Stimulated activated naive CD4-positive, alpha-beta T cell treated with Interleukin-2 at 50 U/mL for 16 hours (primary cell): ENCODE data around the gene MLXIP.

Experiments used
- DNase-seq: peaks from one replicate; lab custom pipeline; 2025; lab: John Stamatoyannopoulos, UW

MLXIP gene

GRCh38 chr12:122126713-122127597 lies 48.4 kb downstream of the MLXIP start:
- no peak for DNase-seq

GRCh38 chr12:122127839-122128238 lies 49.3 kb downstream of the MLXIP start:
- no peak for DNase-seq

GRCh38 chr12:122128481-122128880 lies 49.9 kb downstream of the MLXIP start:
- no peak for DNase-seq

- no peak for DNase-seq
These were observed 50.6 kb downstream of the MLXIP start for GRCh38 chr12:122129131-122129530.

DNA sequence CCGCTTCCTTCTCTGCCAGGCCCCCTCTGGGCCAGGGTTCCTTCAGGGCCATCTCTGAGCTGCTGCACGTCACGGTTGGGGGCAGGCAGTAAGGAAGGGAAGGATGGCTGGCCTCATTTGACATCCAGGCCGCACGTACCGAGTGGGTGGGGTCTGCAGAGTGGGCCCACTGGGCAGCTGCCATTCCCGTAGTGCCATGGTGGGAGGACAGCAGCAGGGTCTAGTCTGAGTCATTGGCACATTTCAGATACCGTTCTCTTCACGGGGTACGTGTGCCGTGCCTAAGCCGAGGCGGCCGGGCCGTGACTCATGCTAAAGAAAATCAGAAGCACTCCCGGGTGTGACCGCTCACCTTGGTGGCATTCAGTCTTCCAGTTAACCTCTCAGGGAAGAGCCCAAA lies 51.6 kb downstream of the MLXIP start:
- no peak for DNase-seq

GRCh38 chr12:122133192-122133950 lies 54.8 kb downstream of the MLXIP start:
- DNase-seq = no peak

GRCh38 chr12:122135437-122136031 lies 57.0 kb downstream of the MLXIP start:
- no peak for DNase-seq

- DNase-seq = no peak
These were observed 58.7 kb downstream of the MLXIP start for GRCh38 chr12:122137229-122137628.

GRCh38 chr12:122137681-122138080 lies 59.1 kb downstream of the MLXIP start:
- DNase-seq = no peak

DNA sequence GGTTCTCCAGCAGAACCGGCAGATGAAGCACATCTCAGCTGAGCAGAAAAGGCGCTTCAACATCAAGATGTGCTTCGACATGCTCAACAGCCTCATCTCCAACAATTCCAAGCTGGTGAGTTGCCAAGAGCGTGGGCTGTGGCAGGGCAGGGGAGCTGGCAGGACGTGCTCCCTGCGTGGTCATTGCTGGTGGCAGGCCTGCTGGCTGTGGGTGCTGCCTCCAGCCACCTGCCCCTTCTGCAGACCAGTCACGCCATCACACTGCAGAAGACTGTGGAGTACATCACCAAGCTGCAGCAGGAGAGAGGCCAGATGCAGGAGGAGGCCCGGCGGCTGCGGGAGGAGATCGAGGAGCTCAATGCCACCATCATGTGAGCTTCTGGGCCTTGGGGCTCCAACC lies 59.6 kb downstream of the MLXIP start:
- no peak for DNase-seq

- DNase-seq = no peak
These were observed 60.1 kb downstream of the MLXIP start for GRCh38 chr12:122138616-122139015.

DNA sequence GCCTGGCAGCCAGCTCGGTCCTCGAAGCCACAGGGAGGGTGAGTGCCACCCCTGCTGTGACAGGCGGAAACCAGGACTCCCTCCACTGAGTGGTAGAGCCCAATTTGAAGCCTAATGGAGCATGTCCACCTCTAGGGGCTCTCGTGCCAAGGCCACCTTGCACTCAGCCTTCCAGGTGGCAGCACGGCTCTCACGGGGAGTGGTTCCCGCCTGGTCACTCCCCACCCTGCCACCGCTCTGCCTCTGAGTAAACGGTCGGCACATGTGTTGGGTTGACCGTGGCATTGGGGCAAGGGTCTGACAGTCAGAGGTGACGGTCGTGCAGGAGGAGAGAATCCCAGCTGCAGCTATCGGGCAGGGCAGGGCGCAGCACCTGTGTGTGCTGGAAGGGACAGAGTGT lies 60.7 kb downstream of the MLXIP start:
- DNase-seq = no peak

- DNase-seq = no peak
These were observed 61.4 kb downstream of the MLXIP start for GRCh38 chr12:122139941-122140340.

DNA sequence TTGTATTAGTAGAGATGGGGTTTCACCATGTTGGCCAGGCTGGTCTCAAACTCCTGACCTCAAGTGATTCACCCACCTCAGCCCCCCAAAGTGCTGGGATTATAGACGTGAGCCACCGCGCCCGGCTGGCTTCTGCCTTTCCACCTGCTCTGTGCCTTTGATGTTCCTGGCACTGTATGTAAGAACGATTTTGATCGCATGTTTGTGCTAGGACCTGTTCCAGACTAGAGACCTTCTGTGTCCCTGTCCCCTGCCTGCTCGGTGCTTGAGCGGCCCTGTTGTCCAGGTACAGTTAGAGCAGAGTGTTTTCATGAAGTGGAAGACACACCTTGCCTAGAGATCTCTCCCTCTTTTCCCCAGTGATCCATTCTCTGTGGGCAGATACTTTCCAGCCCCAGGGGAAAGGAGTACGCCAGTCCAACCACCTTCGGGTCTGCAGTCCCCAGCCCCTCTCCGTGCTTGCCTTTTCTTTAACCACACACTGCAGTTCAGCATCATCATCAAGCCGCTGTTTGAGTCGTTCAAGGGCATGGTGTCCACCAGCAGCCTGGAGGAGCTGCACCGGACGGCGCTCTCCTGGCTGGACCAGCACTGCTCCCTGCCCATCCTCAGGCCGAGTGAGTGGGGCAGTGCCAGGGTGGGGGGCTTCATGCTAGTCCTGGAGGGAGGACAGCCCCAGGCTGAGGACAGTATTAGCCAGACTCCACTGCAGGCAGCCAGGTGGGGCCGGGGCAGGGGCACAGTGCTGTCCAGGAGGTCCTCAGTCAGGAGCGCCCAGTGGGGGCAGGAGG lies 62.1 kb downstream of the MLXIP start:
- DNase-seq = no peak

DNA sequence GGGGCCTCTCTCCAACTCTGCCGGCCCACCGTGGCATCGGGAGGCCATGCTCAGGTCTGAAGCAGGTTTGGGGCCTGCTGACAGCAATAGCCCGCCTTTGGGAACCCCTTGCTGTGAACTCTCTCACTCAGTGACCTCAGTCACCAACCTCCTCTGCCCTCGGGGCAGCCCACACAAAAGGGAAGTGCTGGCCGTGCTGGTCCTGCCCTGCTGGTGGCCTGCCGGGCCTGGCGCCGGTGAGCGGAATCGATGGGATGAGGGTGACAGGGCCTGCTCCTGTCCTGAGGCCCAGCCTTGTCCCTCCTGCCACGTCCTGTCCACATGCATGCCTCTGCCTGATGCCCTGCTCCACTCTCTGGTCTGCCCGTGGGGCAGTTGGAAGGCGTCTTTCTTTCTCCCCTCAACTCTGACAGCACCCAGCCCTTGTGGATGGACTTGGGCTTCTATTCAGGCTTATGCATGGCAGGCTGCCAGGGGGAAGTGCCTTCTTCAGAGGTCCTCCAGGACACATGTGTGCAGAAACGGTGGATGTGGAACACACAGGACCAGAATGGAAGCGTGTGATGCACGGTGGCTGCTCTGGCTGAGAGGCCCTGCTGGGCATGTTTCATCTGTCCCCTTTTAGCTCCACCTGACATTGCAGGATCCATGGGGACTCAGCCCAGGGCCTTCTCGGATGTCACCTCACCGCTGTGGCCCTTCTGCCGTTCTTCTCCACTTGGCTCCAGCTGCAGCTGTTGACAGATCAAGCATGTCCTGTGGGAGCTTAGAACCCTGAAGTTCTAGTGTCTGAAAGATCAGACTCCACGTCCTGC lies 63.6 kb downstream of the MLXIP start:
- DNase-seq = no peak

DNA sequence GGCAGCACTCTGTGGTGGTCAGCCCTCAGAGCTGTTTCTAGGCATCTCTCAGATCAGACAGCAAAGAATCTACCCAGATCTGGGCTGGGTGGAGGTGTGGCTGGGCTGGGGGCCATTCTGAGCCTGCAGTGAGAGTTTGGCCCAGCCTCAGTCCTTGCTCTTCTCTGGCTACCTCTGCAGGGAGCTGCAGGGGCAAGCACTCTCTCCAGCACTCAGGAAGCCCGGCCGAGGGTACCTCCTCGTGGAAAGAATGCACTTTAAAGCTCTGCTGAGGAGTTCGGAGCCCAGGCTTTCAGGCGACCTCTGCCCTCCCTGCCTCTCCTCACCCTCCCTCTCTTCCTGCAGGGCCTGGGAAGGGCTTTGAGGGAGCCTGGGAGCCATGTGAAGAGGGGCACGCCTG lies 64.3 kb downstream of the MLXIP start:
- DNase-seq = no peak

GRCh38 chr12:122144885-122145284 lies 66.3 kb downstream of the MLXIP start:
- no peak for DNase-seq

DNA sequence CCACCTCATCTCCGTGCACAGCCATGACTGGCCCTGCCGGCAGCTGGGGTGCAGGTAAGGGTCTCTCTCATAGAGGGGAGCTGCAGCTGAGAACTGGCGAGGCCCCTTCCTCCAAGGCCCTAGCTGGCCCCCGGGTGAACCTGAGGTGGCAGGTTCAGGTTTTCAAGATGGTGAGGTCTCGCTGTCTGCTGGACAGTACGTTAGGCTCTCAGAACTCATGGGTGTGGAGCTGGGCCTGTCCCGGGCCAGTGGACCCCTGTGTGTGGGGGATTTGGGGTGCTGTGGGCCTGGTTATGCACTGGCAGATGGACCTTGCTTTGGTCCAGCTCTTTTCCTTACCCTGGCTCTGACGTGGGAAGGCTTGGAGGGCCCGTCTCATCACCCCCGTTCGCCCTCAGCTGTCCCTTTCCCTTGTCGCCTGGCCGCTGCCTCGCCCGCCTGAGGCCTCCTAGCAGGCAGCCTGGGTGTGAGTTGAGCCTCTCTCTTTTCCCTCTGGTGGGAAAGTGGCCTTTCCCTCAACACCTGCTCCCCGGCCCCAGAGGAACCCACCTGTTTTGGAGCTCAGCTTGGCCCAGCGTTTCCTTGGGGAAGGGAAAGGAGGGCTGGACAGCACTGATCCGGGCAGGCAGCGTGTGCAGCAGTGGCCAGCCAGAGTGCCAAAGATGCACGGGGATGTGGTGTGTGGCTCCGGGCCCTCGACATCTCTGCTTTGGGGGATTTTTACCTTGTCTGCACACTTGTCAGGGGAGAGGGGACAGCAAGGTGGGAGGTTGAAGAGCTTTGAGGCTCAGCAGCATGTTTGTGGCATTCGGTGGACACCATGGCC lies 67.2 kb downstream of the MLXIP start:
- DNase-seq = no peak

DNA sequence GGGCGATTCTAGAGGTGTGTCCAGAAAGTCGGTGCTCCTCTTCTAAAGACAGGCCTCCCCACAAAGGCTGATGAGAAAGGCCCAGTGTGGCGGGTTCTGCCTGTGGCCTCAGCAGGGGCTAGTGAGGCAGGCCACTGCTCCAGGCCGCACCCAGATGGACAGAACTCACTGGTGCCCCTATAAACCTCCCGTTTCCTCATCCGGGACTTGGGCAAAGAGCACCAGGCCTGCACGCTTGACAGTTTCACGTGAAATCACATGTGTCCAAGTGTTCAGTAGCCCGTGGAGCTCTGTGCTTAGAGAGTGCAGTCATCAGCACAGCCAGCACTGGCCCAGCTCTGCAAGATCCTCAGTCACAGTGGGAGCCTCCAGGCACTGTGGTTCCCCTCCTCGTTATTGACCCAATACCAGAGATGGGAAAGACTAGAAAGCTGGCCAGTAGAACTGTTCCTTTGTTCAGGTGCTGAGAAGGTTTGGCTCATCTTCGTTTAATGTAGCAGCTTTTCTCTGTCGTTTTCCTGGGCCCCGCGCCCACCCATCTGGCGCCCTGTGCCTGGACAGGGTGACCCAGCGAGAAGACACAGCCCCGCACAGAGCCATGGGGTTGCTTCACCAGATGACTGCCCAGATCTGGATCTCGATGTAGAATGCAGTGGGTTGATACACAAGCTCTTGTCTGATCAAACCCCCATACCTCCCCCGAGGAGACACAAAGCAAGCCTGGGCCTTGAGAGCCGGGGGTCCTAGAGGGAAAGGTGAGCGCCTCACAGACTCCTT lies 69.1 kb downstream of the MLXIP start:
- no peak for DNase-seq

- DNase-seq = no peak
These were observed 70.1 kb downstream of the MLXIP start for GRCh38 chr12:122148657-122149056.
